K562 (cell line): ENCODE measurements around the gene NTRK2. TPM values are rescaled to one million over a fixed set of nuclear protein-coding genes. Genes with fewer than 3 reads are reported as not detected.

Source experiments
- ATAC-seq: fragments of 200-7000 bp; cut with Tn5 transposase; 3 replicates; pipeline ENCODE4 v1.9.1; 2020; ENCODE audit warnings: moderate library complexity
- BruUV-seq: library from RNA; stranded (reverse); fragments of 400-500 nt; replicated peaks from 2 replicates; lab custom pipeline; 2021; lab: Mats Ljungman, UMichigan
- CTCF ChIA-PET: fragments of 300-600 bp; formaldehyde crosslinking; extraction: SDS; loops from one replicate; lab custom pipeline; 2021; ENCODE audit warnings: low intra/inter-chr PET ratio; lab: Yijun Ruan, JAX
- POLR2A ChIA-PET: fragments of 300-600, 350-650 bp; sonication (Branson Sonifier 250); formaldehyde crosslinking; extraction: SDS; loops from one replicate; lab custom pipeline; 2021; ENCODE audit warnings: antibody characterized with exemption, inconsistent platforms; lab: Yijun Ruan, JAX
- DNase-seq, 4 experiments: peaks; one replicate each; pipeline versions ENCODE4 v3.0.0 to v3.0.0-alpha.2; 2011 to 2018; ENCODE audit warnings: low spot score in 3 of 4, mixed read lengths in 3 of 4; ENCODE audit errors: extremely low read depth in 1 of 4
- FAIRE-seq: peaks from 2 replicates; lab custom pipeline; 2011; peaks lifted over from hg19 to GRCh38; lab: Jason Lieb, UNC
- H2AFZ ChIP-seq: 2 replicates; pipeline ENCODE4 v1.6.0; 2011; ENCODE audit warnings: low read depth, low read length, control low read depth, inconsistent platforms
- H3K27ac ChIP-seq: fragments of 200-600 bp; 3 replicates; pipeline ENCODE4 v1.8.0; 2011; ENCODE audit warnings: low read depth, mild to moderate bottlenecking, control low read depth, inconsistent platforms, low read length, moderate library complexity, mixed read lengths; ENCODE audit errors: extremely low read depth
- H3K27me3 ChIP-seq, 2 experiments: fragments of 300-600 bp in 1 of 2; 2 replicates in 1 of 2; 3 replicates in 1 of 2; pipeline versions ENCODE4 v1.6.0 to v1.8.0; 2011; ENCODE audit warnings: inconsistent platforms in 2 of 2, low read length in 2 of 2, mild to moderate bottlenecking in 1 of 2, mixed read lengths in 1 of 2, moderate library complexity in 1 of 2; ENCODE audit not compliant: control insufficient read depth in 2 of 2, insufficient read depth in 2 of 2
- H3K36me3 ChIP-seq: fragments of 300-600 bp; 3 replicates; pipeline ENCODE4 v1.8.0; 2011; ENCODE audit warnings: mild to moderate bottlenecking, low read length, inconsistent platforms; ENCODE audit not compliant: control insufficient read depth, insufficient read depth
- H3K4me1 ChIP-seq, 2 experiments: fragments of 200-600 bp in 1 of 2; replicated peaks in 1 of 2; 2 replicates in 1 of 2; 3 replicates in 1 of 2; pipeline versions ENCODE4 v1.5.1 to v1.8.0; 2011; ENCODE audit warnings: inconsistent platforms in 2 of 2, low read length in 2 of 2, mild to moderate bottlenecking in 1 of 2, mixed read lengths in 1 of 2, moderate library complexity in 1 of 2; ENCODE audit not compliant: control insufficient read depth in 2 of 2, insufficient read depth in 2 of 2
- H3K4me2 ChIP-seq: 2 replicates; pipeline ENCODE4 v1.6.1; 2011; ENCODE audit warnings: low read length, control low read depth, inconsistent platforms, mixed read lengths; ENCODE audit not compliant: insufficient read depth
- H3K4me3 ChIP-seq: fragments of 200-600 bp; sonication (generic), shearing (Covaris generic); 2 replicates; pipeline ENCODE4 v1.5.1; 2016; ENCODE audit warnings: control low read depth, inconsistent platforms
- H3K79me2 ChIP-seq: fragments of 200-600 bp; 3 replicates; pipeline ENCODE4 v1.8.0; 2011; ENCODE audit warnings: low read length, inconsistent platforms; ENCODE audit not compliant: control insufficient read depth, insufficient read depth
- H3K9ac ChIP-seq, 2 experiments: 2 replicates each; pipeline versions ENCODE4 v1.6.0 to v1.6.1; 2011; ENCODE audit warnings: low read depth in 2 of 2, low read length in 2 of 2, control low read depth in 1 of 2, inconsistent platforms in 1 of 2, mild to moderate bottlenecking in 1 of 2, mixed read lengths in 1 of 2; ENCODE audit not compliant: insufficient read depth in 1 of 2
- H3K9me1 ChIP-seq: one replicate; pipeline ENCODE4 v1.6.0; 2011; ENCODE audit warnings: inconsistent platforms, mild to moderate bottlenecking, low read length, moderate library complexity; ENCODE audit not compliant: control insufficient read depth, insufficient read depth
- H3K9me3 ChIP-seq: replicated peaks from 2 replicates; pipeline ENCODE4 v1.5.1; 2011; ENCODE audit warnings: low read depth, low read length, inconsistent platforms; ENCODE audit not compliant: control insufficient read depth, insufficient read depth
- H4K20me1 ChIP-seq: replicated peaks from 2 replicates; pipeline ENCODE4 v1.6.1; 2011; ENCODE audit warnings: low read length, inconsistent platforms, mixed read lengths; ENCODE audit not compliant: control insufficient read depth, insufficient read depth
- CGGBP1 ChIP-seq: fragments of 250-450 bp; sonication (Bioruptor Pico); IDR thresholded peaks from 2 replicates; pipeline ENCODE4 v1.9.0; 2021; ENCODE audit warnings: mild to moderate bottlenecking
- DEAF1 ChIP-seq: fragments of 450-650 bp; formaldehyde crosslinking; IDR thresholded peaks from 2 replicates; pipeline ENCODE4 v1.4.0; 2020; ENCODE audit warnings: mild to moderate bottlenecking, moderate library complexity
- DMBX1 ChIP-seq: fragments of 250-450 bp; sonication (Bioruptor Pico); IDR thresholded peaks from 2 replicates; pipeline ENCODE4 v1.8.0; 2022; ENCODE audit warnings: inconsistent platforms, mild to moderate bottlenecking, moderate library complexity, borderline replicate concordance
- FOXA1 ChIP-seq: fragments of 450-650 bp; IDR thresholded peaks from 2 replicates; pipeline ENCODE4 v1.6.1; 2016; ENCODE audit warnings: mild to moderate bottlenecking, borderline replicate concordance
- JUN ChIP-seq, 2 experiments: sonication (generic) in 1 of 2; formaldehyde crosslinking in 1 of 2; IDR thresholded peaks; 2 replicates each; pipeline versions ENCODE4 v1.6.1 to v1.8.0; 2012 to 2022; ENCODE audit warnings: borderline replicate concordance in 2 of 2, mild to moderate bottlenecking in 2 of 2, improper control_type of control experiment in 1 of 2, low read depth in 1 of 2, low read length in 1 of 2, missing genetic modification reagents in 1 of 2
- MITF ChIP-seq: IDR thresholded peaks from 2 replicates; pipeline ENCODE4 v1.6.1; 2014; ENCODE audit warnings: antibody characterized with exemption
- MYBL2 ChIP-seq, 2 experiments: fragments of 450-650 bp in 1 of 2; sonication (generic) in 1 of 2; formaldehyde crosslinking in 1 of 2; IDR thresholded peaks; 2 replicates each; pipeline versions ENCODE4 v1.6.1 to v1.8.1; 2017 to 2022; ENCODE audit warnings: borderline replicate concordance in 1 of 2, inconsistent platforms in 1 of 2, low read depth in 1 of 2, mild to moderate bottlenecking in 1 of 2, missing genetic modification reagents in 1 of 2, moderate library complexity in 1 of 2
- NEUROD1 ChIP-seq: fragments of 150-350 bp; IDR thresholded peaks from 2 replicates; pipeline ENCODE4 v1.6.1; 2014; ENCODE audit warnings: borderline replicate concordance, low read length, low read depth; ENCODE audit not compliant: partially characterized antibody
- SAFB ChIP-seq: fragments of 200-400 bp; formaldehyde crosslinking; IDR thresholded peaks from 2 replicates; pipeline ENCODE4 v1.6.1; 2017; ENCODE audit warnings: low read depth, low read length, borderline replicate concordance
- ZNF41 ChIP-seq: fragments of 250-450 bp; sonication (Bioruptor Pico); conservative IDR thresholded peaks from 2 replicates; pipeline ENCODE4 v1.4.0; 2020; ENCODE audit warnings: mild to moderate bottlenecking
- WGBS: fragments of 100-300 bp; shearing (Covaris generic); methylation state at CpG from one replicate; pipeline ENCODE4 v1.1.6; 2016; ENCODE audit warnings: low coverage, mixed read lengths; ENCODE audit not compliant: insufficient coverage; ENCODE audit errors: missing lambda C conversion rate; 5-methylcytosine and 5-hydroxymethylcytosine counted together
- in situ Hi-C: fragments of 300-500 bp; cut with MboI; formaldehyde crosslinking; loops from 4 replicates; pipeline ENCODE4 v1.15.0; 2018; ENCODE audit warnings: inconsistent platforms, mixed read lengths
- intact Hi-C: fragments of 100-400 bp; cut with micrococcal nuclease; formaldehyde crosslinking; loops from 2 replicates; pipeline ENCODE4 v1.14.2; 2022
- polyA plus RNA-seq, 8 experiments: library from polyadenylated mRNA; depleted of rRNA in 4 of 8; stranded (reverse) in 5 of 8; unstranded in 3 of 8; fragments of >200 nt; fragmentation: Nextera tagmentation in 2 of 8; fragmentation: Illumina TruSeq in 1 of 8; extraction: Ambion mirVana in 2 of 8; extraction: Trizol in 1 of 8; gene quantifications; 2 replicates each; pipeline versions ENCODE4 v1.2.1 to v1.2.3, GENCODE V29; 2011 to 2014; ENCODE audit warnings: inconsistent platforms in 1 of 8, missing spikeins in 1 of 8
- total RNA-seq, 7 experiments: library from RNA; depleted of rRNA in 6 of 7; stranded (reverse); fragments of >200 nt in 6 of 7; fragmentation: Illumina TruSeq in 2 of 7; extraction: Trizol in 2 of 7; gene quantifications; 2 replicates each; pipeline versions ENCODE4 v1.2.1 to v1.2.3, GENCODE V29; 2011 to 2021; ENCODE audit warnings: low replicate concordance in 1 of 7

NTRK2 gene
- total and polyA plus RNA-seq, 9 of the 15 experiments (the other 6 are each of a cell fraction or from before 2014, with no cell fraction given): not detected

GRCh38 chr9:84815554-84815953 lies 146.0 kb downstream of the NTRK2 start:
- in situ Hi-C loops (no loop called here), intact Hi-C loops (no loop called here)
- ChIA-PET POLR2A (no interaction called here), CTCF (no interaction called here)
- no peak for FAIRE-seq
- TF ChIP-seq ZNF41: no peak
- no peak for TF ChIP-seq FOXA1
- TF ChIP-seq JUN (IDR thresholded peaks at IDR 0.05; ENCODE audit: borderline replicate concordance, low read depth, low read length): no peak
- no peak for TF ChIP-seq JUN (CRISPR knock-in tag; IDR thresholded peaks at IDR 0.05; ENCODE audit: borderline replicate concordance)
- no peak for TF ChIP-seq CGGBP1 (CRISPR knock-in tag)
- no peak for TF ChIP-seq NEUROD1
- TF ChIP-seq MYBL2 (IDR thresholded peaks at IDR 0.05; ENCODE audit: low read depth): no peak
- no peak for TF ChIP-seq MYBL2 (CRISPR knock-in tag; IDR thresholded peaks at IDR 0.05; ENCODE audit: borderline replicate concordance)
- no peak for TF ChIP-seq DEAF1 (CRISPR knock-in tag)
- no peak for TF ChIP-seq DMBX1 (CRISPR knock-in tag)
- no peak for TF ChIP-seq SAFB
- no peak for TF ChIP-seq MITF
- no peaks in the 10 kb centered on the region for H3K9me1 ChIP-seq
- H3K9ac ChIP-seq: no peak overlapping the region
- no TSS peak for BruUV-seq
- H3K27ac ChIP-seq: no peak overlapping the region
- H2AFZ ChIP-seq: no peak overlapping the region
- no peaks in the 10 kb centered on the region for H4K20me1 ChIP-seq
- no peak for ATAC-seq
- H3K79me2 ChIP-seq: no peaks in the 10 kb centered on the region
- no peak for DNase-seq
- no peak overlapping the region for H3K4me2 ChIP-seq
- no peak overlapping the region for H3K4me3 ChIP-seq
- 0% methylated on average over 1 of the region's 1 CpG for WGBS
- no peaks in the 10 kb centered on the region for H3K4me1 ChIP-seq
- no peaks in the 10 kb centered on the region for H3K36me3 ChIP-seq
- no peaks in the 10 kb centered on the region for H3K27me3 ChIP-seq
- H3K9me3 ChIP-seq: no peaks in the 10 kb centered on the region
